IMR-90 (cell line): ENCODE measurements around the gene ITGAX. TPM values are rescaled to one million over a fixed set of nuclear protein-coding genes. Genes with fewer than 3 reads are reported as not detected.

Experiments
- ATAC-seq: fragments of 200-7000 bp; cut with Tn5 transposase; 2 replicates; pipeline ENCODE4 v1.9.1; 2020; ENCODE audit warnings: low read depth, mild to moderate bottlenecking, moderate library complexity
- BruUV-seq: library from RNA; stranded (reverse); fragments of 400-500 nt; replicated peaks from 2 replicates; lab custom pipeline; 2021; lab: Mats Ljungman, UMichigan
- CTCF ChIA-PET: fragments of 300-600 bp; formaldehyde crosslinking; extraction: SDS; loops from one replicate; lab custom pipeline; 2021; ENCODE audit warnings: antibody characterized with exemption; lab: Yijun Ruan, JAX
- POLR2A ChIA-PET: fragments of 300-600 bp; sonication (Branson Sonifier 250); formaldehyde crosslinking; loops from one replicate; lab custom pipeline; 2022; ENCODE audit warnings: antibody characterized with exemption; ENCODE audit not compliant: unreplicated experiment; lab: Charles Lee
- DNase-seq: peaks from one replicate; pipeline ENCODE4 v3.0.0; 2013
- H2AFZ ChIP-seq: replicated peaks from 2 replicates; pipeline ENCODE3; 2013; ENCODE audit warnings: low read length, mild to moderate bottlenecking; ENCODE audit not compliant: poor library complexity
- H2AK5ac ChIP-seq: 2 replicates; pipeline ENCODE4 v1.6.1; 2013; ENCODE audit warnings: low read depth, low read length, inconsistent platforms
- H2AK9ac ChIP-seq: replicated peaks from 2 replicates; pipeline ENCODE3; 2013; ENCODE audit warnings: mild to moderate bottlenecking, low read depth, low read length, moderate library complexity; ENCODE audit not compliant: poor library complexity
- H2BK120ac ChIP-seq: 2 replicates; pipeline ENCODE4 v1.6.1; 2013; ENCODE audit warnings: low read depth, low read length, inconsistent platforms
- H2BK15ac ChIP-seq: 3 replicates; pipeline ENCODE4 v1.6.1; 2013; ENCODE audit warnings: low read depth, low read length, inconsistent platforms
- H2BK20ac ChIP-seq: 2 replicates; pipeline ENCODE4 v1.6.1; 2013; ENCODE audit warnings: low read depth, mild to moderate bottlenecking, inconsistent platforms, low read length, moderate library complexity
- H2BK5ac ChIP-seq: 2 replicates; pipeline ENCODE4 v1.6.1; 2013; ENCODE audit warnings: mild to moderate bottlenecking, low read depth, low read length, inconsistent platforms; ENCODE audit not compliant: poor library complexity, severe bottlenecking
- H3K14ac ChIP-seq: replicated peaks from 2 replicates; pipeline ENCODE4 v1.6.1; 2013; ENCODE audit warnings: low read depth, low read length, inconsistent platforms
- H3K18ac ChIP-seq: 2 replicates; pipeline ENCODE4 v1.6.1; 2013; ENCODE audit warnings: low read depth, low read length, control low read depth
- H3K23ac ChIP-seq: 2 replicates; pipeline ENCODE4 v1.6.1; 2013; ENCODE audit warnings: low read depth, low read length, inconsistent platforms
- H3K27ac ChIP-seq: 2 replicates; pipeline ENCODE4 v1.5.1; 2013; ENCODE audit warnings: mild to moderate bottlenecking, control low read depth, low read length; ENCODE audit not compliant: insufficient read depth
- H3K27me3 ChIP-seq: 2 replicates; pipeline ENCODE4 v1.6.1; 2013; ENCODE audit warnings: low read length; ENCODE audit not compliant: control insufficient read depth, insufficient read depth
- H3K36me3 ChIP-seq: 2 replicates; pipeline ENCODE4 v1.6.1; 2013; ENCODE audit warnings: low read length, mixed read lengths; ENCODE audit not compliant: control insufficient read depth, insufficient read depth
- H3K4ac ChIP-seq: 2 replicates; pipeline ENCODE4 v1.6.1; 2013; ENCODE audit warnings: low read depth, low read length, inconsistent platforms
- H3K4me1 ChIP-seq: 2 replicates; pipeline ENCODE4 v1.6.1; 2013; ENCODE audit warnings: low read length, mixed read lengths; ENCODE audit not compliant: control insufficient read depth, insufficient read depth
- H3K4me2 ChIP-seq: 2 replicates; pipeline ENCODE4 v1.6.1; 2013; ENCODE audit warnings: low read depth, mild to moderate bottlenecking, control low read depth, low read length, moderate library complexity
- H3K4me3 ChIP-seq: 2 replicates; pipeline ENCODE4 v1.5.1; 2013; ENCODE audit warnings: low read depth, mild to moderate bottlenecking, control low read depth, low read length, moderate library complexity; ENCODE audit not compliant: insufficient read depth
- H3K56ac ChIP-seq: 2 replicates; pipeline ENCODE4 v1.6.1; 2013; ENCODE audit warnings: low read length, inconsistent platforms; ENCODE audit not compliant: insufficient read depth; ENCODE audit errors: extremely low read depth
- H3K79me1 ChIP-seq, 2 experiments: 2 replicates each; pipeline ENCODE4 v1.6.1; 2013; ENCODE audit warnings: low read length in 2 of 2, inconsistent platforms in 1 of 2, low read depth in 1 of 2
- H3K9ac ChIP-seq: 2 replicates; pipeline ENCODE4 v1.6.1; 2013; ENCODE audit warnings: low read depth, low read length, control low read depth
- H3K9me1 ChIP-seq: 2 replicates; pipeline ENCODE4 v1.6.1; 2013; ENCODE audit warnings: low read length, inconsistent platforms; ENCODE audit not compliant: insufficient read depth
- H3K9me3 ChIP-seq: 2 replicates; pipeline ENCODE4 v1.6.1; 2013; ENCODE audit warnings: low read length; ENCODE audit not compliant: control insufficient read depth, insufficient read depth
- H4K20me1 ChIP-seq: 2 replicates; pipeline ENCODE4 v1.6.1; 2013; ENCODE audit warnings: low read length, inconsistent platforms; ENCODE audit not compliant: insufficient read depth
- H4K5ac ChIP-seq: 2 replicates; pipeline ENCODE4 v1.6.1; 2013; ENCODE audit warnings: mild to moderate bottlenecking, low read depth, low read length, control low read depth
- H4K8ac ChIP-seq, 2 experiments: 2 replicates each; pipeline ENCODE4 v1.6.1; 2013; ENCODE audit warnings: low read depth in 2 of 2, low read length in 2 of 2, control low read depth in 1 of 2, inconsistent platforms in 1 of 2
- H4K91ac ChIP-seq: 2 replicates; pipeline ENCODE4 v1.6.1; 2013; ENCODE audit warnings: low read depth, low read length, inconsistent platforms; ENCODE audit not compliant: insufficient read depth
- BHLHE40 ChIP-seq: fragments of 150-350 bp; IDR thresholded peaks from 2 replicates; pipeline ENCODE4 v1.6.1; 2016; ENCODE audit warnings: mild to moderate bottlenecking, low read depth, low read length
- CTCF ChIP-seq: conservative IDR thresholded peaks from 2 replicates; pipeline ENCODE4 v1.5.1; 2012; ENCODE audit warnings: mild to moderate bottlenecking, low read depth, low read length, improper control_type of control experiment
- ELK1 ChIP-seq: fragments of 150-350 bp; IDR thresholded peaks from 2 replicates; pipeline ENCODE4 v1.6.1; 2016; ENCODE audit warnings: low read depth, mild to moderate bottlenecking, low read length, moderate library complexity, borderline replicate concordance
- FOS ChIP-seq: fragments of 150-350 bp; IDR thresholded peaks from 2 replicates; pipeline ENCODE4 v1.6.1; 2016; ENCODE audit warnings: low read depth, low read length
- MAFK ChIP-seq: IDR thresholded peaks from 2 replicates; pipeline ENCODE4 v1.6.1; 2012; ENCODE audit warnings: low read depth, low read length, improper control_type of control experiment
- MXI1 ChIP-seq: IDR thresholded peaks from 2 replicates; pipeline ENCODE4 v1.6.1; 2012; ENCODE audit warnings: low read depth, mild to moderate bottlenecking, low read length, moderate library complexity, borderline replicate concordance
- POLR2A ChIP-seq: IDR thresholded peaks from 2 replicates; pipeline ENCODE4 v1.6.1; 2012; ENCODE audit warnings: mild to moderate bottlenecking, low read depth, low read length
- RCOR1 ChIP-seq: IDR thresholded peaks from 2 replicates; pipeline ENCODE4 v1.6.1; 2012; ENCODE audit warnings: mild to moderate bottlenecking, low read length, improper control_type of control experiment; ENCODE audit not compliant: insufficient replicate concordance
- SMC3 ChIP-seq: fragments of 150-350 bp; IDR thresholded peaks from 2 replicates; pipeline ENCODE4 v1.6.1; 2016; ENCODE audit warnings: low read depth, mild to moderate bottlenecking, antibody characterized with exemption, low read length, moderate library complexity
- USF2 ChIP-seq: fragments of 150-350 bp; IDR thresholded peaks from 2 replicates; pipeline ENCODE4 v1.6.1; 2017; ENCODE audit warnings: mild to moderate bottlenecking, antibody characterized with exemption, low read length, low read depth
- WGBS, 2 experiments: methylation state at CpG; one replicate each; pipeline versions ENCODE4 v1.1.5 to v1.1.7; 2013; ENCODE audit warnings: missing lambda C conversion rate in 2 of 2; ENCODE audit not compliant: insufficient read length in 1 of 2; ENCODE audit errors: extremely low coverage in 2 of 2; 5-methylcytosine and 5-hydroxymethylcytosine counted together
- dilution Hi-C: fragments of 300-500 bp; cut with HindIII; formaldehyde crosslinking; loops from one replicate; pipeline ENCODE4 v1.14.3; 2018; ENCODE audit warnings: low sequenced_read_pairs; ENCODE audit not compliant: unreplicated experiment
- in situ Hi-C: fragments of 300-500 bp; cut with MboI; formaldehyde crosslinking; loops from 3 replicates; pipeline ENCODE4 v1.14.3; 2019; ENCODE audit warnings: low sequenced_read_pairs, inconsistent platforms, mixed read lengths
- intact Hi-C: fragments of 100-400 bp; cut with micrococcal nuclease; formaldehyde crosslinking; loops from 2 replicates; pipeline ENCODE4 v1.10.0; 2022
- polyA plus RNA-seq, 3 experiments: library from polyadenylated mRNA; depleted of rRNA; stranded (reverse); fragments of >200 nt; gene quantifications; 2 replicates each; pipeline ENCODE4 v1.2.3, GENCODE V29; 2012; ENCODE audit warnings: low replicate concordance in 1 of 3
- total RNA-seq: library from RNA; depleted of rRNA; stranded (reverse); fragments of >200 nt; gene quantifications from 2 replicates; pipeline ENCODE4 v1.2.3, GENCODE V29; 2012

The ITGAX gene
- total and polyA plus RNA-seq, 2 of the 4 experiments (the other 2 are of a cell fraction) = 0.09 to 0.18 TPM

GRCh38 chr16:31373235-31373634 lies 18.3 kb downstream of the ITGAX start:
- Histone ChIP-seq H4K8ac (no peak overlapping the region), H3K36me3 (no peaks in the 10 kb centered on the region), H3K9ac (no peak overlapping the region), H2BK5ac (no peak overlapping the region), H2AK5ac (no peak overlapping the region), H2AFZ (no peak overlapping the region), H4K91ac (no peak overlapping the region), H4K5ac (no peak overlapping the region), H3K9me1 (no peaks in the 10 kb centered on the region), H3K4me2 (no peak overlapping the region), H3K14ac (no peak overlapping the region), H3K4me1 (no peaks in the 10 kb centered on the region), H3K23ac (no peak overlapping the region), H3K18ac (no peak overlapping the region), H3K27me3 (peaks cover 5% of the 10 kb centered on the region), H4K20me1 (no peaks in the 10 kb centered on the region), H3K56ac (no peak overlapping the region), H3K4ac (no peak overlapping the region), H3K4me3 (no peak overlapping the region), H3K27ac (no peak overlapping the region), H2AK9ac (no peak overlapping the region), H2BK120ac (no peak overlapping the region), H3K79me1 (no peaks in the 10 kb centered on the region), H2BK15ac (no peak overlapping the region), H2BK20ac (no peak overlapping the region), H3K9me3 (no peaks in the 10 kb centered on the region)
- no CpG with 5 or more reads among the region's 14 CpGs for WGBS, 2 experiments
- ATAC-seq (no peak), DNase-seq (no peak)
- intact Hi-C loops = no loop called here
- no peak for TF ChIP-seq FOS
- TF ChIP-seq MXI1 = no peak
- no peak for TF ChIP-seq RCOR1
- no peak for TF ChIP-seq SMC3
- no peak for TF ChIP-seq MAFK
- TF ChIP-seq POLR2A = no peak
- TF ChIP-seq BHLHE40 = no peak
- no peak for TF ChIP-seq CTCF
- no peak for TF ChIP-seq ELK1
- no peak for TF ChIP-seq USF2
- dilution Hi-C loops = no loop called here
- ChIA-PET CTCF (no interaction called here), POLR2A (no interaction called here)
- no TSS peak for BruUV-seq
- in situ Hi-C loops = no loop called here
